ENCODE results near the gene CYP4F22.
A peak's percentile ranks its signal among the peaks of the same experiment; 100 is the strongest.

The CYP4F22 gene

DNA sequence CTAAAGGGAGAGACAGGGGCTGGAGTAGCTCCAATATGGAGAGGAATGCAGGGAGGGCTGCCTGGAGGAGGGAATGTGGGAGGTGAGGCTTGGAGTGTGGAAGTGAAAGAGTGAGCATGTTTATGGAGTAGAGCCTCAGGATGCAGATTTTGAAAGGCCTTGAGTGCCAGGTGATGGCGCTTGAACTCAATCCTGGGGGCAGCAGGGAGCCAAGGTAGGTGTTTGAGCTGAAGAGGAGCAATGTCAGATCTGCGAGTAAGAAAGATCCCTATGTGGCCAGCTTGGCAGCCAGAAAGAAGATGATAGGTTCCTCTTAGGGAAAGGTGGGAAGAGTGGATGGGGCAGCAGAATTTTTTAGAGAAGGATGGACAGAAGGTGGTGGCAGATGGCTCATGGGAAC, 40.3 kb downstream of the CYP4F22 start:
- H3K9ac ChIP-seq (ENCODE audit: low read depth, low read length), result no peak overlapping the region
- H3K9me3 ChIP-seq (ENCODE audit: control insufficient read depth, insufficient read depth, low read length), result no peaks in the 10 kb centered on the region
- peaks cover 3% of the 10 kb centered on the region for H3K4me1 ChIP-seq (ENCODE audit: control insufficient read depth, insufficient read depth, low read length)
- peaks cover 4% of the 10 kb centered on the region for H3K27me3 ChIP-seq (ENCODE audit: control insufficient read depth, insufficient read depth, low read length)
- H3K36me3 ChIP-seq (ENCODE audit: control insufficient read depth, insufficient read depth, low read length), result no peaks in the 10 kb centered on the region
- no peak overlapping the region for H3K4me3 ChIP-seq (ENCODE audit: low read depth, low read length)

DNA sequence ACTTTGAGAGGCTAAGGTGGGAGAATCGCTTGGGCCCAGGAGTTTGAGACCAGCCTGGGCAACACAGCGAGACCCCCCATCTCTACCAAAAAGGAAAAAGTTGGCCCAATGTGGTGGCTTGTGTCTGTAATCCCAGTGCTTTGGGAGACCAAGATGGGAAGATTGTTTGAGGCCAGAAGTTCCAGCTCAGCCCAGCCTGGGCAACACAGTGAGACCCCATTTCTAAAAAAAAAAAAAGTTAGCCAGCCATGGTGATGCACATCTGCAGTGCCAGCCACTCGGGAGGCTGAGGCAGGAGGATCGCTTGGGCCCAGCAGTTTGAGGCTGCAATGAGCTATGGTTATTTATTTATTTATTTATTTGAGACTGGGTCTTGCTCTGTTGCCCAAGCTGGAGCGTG, 41.3 kb downstream of the CYP4F22 start:
- Histone ChIP-seq H3K36me3 (ENCODE audit: control insufficient read depth, insufficient read depth, low read length) (no peaks in the 10 kb centered on the region), H3K4me3 (ENCODE audit: low read depth, low read length) (no peak overlapping the region), H3K4me1 (ENCODE audit: control insufficient read depth, insufficient read depth, low read length) (peaks cover 3% of the 10 kb centered on the region), H3K9ac (ENCODE audit: low read depth, low read length) (no peak overlapping the region), H3K27me3 (ENCODE audit: control insufficient read depth, insufficient read depth, low read length) (peaks cover 7% of the 10 kb centered on the region), H3K9me3 (ENCODE audit: control insufficient read depth, insufficient read depth, low read length) (no peaks in the 10 kb centered on the region)

DNA sequence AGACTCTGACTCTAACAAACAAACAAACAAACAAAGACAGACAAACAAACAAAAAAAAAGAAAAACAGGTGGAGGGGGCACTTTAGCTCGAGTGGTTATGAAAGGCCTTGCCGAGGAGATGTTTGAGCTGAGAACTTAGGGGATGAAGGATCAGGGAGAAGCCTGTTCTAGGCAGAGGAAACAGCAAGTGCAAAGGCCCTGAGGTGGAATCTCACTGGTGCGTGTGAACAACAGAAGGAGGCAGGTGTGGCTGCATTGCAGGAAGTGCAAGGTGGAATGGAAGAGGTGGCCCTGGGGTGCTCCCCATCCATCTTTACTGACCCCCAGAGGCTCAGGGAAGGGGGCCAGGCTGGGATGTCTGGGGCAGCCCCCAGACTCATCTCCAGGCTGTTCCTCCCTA, 41.9 kb downstream of the CYP4F22 start:
- no peaks in the 10 kb centered on the region for H3K36me3 ChIP-seq (ENCODE audit: control insufficient read depth, insufficient read depth, low read length)
- no peak overlapping the region for H3K4me3 ChIP-seq (ENCODE audit: low read depth, low read length)
- peaks cover 3% of the 10 kb centered on the region for H3K4me1 ChIP-seq (ENCODE audit: control insufficient read depth, insufficient read depth, low read length)
- H3K9ac ChIP-seq (ENCODE audit: low read depth, low read length), result no peak overlapping the region
- H3K9me3 ChIP-seq (ENCODE audit: control insufficient read depth, insufficient read depth, low read length), result no peaks in the 10 kb centered on the region
- peaks cover 7% of the 10 kb centered on the region for H3K27me3 ChIP-seq (ENCODE audit: control insufficient read depth, insufficient read depth, low read length)

DNA sequence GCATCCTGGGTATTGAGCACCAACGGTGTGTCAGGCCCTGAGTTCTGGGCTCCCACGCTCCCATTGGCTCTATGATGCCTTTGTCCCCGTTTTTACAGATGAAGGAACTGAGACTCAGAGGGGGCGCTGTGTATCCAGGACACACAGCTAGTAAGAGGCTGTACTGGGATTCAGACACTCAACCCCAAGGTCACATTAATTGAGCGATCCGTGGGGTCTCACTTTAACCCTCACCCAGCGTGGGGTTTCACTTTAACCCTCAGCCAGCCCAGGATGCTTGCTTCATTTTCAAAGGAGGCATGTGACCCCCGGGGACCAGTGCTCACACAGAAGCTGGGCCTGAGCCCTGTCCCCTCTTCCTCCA, 42.6 kb downstream of the CYP4F22 start:
- H3K27me3 ChIP-seq (ENCODE audit: control insufficient read depth, insufficient read depth, low read length), result peaks cover 7% of the 10 kb centered on the region
- peaks cover 3% of the 10 kb centered on the region for H3K4me1 ChIP-seq (ENCODE audit: control insufficient read depth, insufficient read depth, low read length)
- H3K9ac ChIP-seq (ENCODE audit: low read depth, low read length), result peak overlapping the region; percentile 37
- no peaks in the 10 kb centered on the region for H3K9me3 ChIP-seq (ENCODE audit: control insufficient read depth, insufficient read depth, low read length)
- peak overlapping the region; percentile 77 for H3K4me3 ChIP-seq (ENCODE audit: low read depth, low read length)
- H3K36me3 ChIP-seq (ENCODE audit: control insufficient read depth, insufficient read depth, low read length), result no peaks in the 10 kb centered on the region

DNA sequence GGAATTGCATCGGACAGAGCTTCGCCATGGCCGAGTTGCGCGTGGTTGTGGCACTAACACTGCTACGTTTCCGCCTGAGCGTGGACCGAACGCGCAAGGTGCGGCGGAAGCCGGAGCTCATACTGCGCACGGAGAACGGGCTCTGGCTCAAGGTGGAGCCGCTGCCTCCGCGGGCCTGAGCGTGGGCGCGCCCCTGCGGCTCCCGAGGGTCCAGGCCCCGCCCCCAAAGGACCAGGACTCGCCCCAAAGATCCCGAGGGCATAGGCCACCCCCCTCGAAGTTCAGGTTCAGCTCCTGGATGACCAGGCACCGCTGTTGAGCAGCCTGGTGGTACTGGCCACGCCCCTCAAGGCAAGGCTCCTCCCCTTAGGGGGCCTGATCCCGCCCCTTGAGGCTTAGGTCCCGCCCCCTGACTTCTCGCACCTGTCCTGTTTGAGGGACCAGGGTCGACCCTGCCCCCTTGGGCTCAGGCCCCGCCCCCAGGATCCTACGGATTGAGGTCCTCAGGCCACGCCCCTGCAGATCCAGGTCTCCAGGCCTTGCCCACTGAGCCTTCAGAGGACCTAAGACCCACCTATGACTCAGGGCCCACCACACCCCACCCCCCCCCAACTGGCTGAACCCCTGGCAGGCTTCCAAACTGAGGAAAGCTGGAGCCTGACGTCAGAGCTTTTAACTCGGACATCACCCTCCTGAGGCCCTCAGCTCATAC, 43.1 kb downstream of the CYP4F22 start:
- peak overlapping the region; percentile 77 for H3K4me3 ChIP-seq (ENCODE audit: low read depth, low read length)

DNA sequence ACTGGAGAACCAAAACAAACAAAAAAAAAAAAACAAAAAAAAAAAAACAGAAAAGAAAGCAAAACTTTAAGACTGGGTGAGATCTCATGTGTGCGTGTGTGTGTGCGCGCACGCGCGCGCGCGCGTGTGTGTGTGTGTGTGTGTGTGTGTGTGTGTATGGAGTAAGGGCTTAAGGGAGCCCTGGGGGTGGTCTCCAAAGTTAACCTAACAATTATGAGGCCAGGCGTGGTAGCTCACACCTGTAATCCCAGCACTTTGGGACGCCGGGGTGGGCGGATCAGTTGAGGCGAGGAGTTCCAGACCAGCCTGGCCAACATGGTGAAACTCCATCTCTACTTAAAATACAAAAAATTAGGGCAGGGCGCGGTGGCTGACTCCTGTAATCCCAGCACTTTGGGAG, 46.7 kb downstream of the CYP4F22 start:
- peaks cover 3% of the 10 kb centered on the region for H3K4me1 ChIP-seq (ENCODE audit: control insufficient read depth, insufficient read depth, low read length)
- no peak overlapping the region for H3K9ac ChIP-seq (ENCODE audit: low read depth, low read length)
- H3K9me3 ChIP-seq (ENCODE audit: control insufficient read depth, insufficient read depth, low read length), result no peaks in the 10 kb centered on the region
- no peak overlapping the region for H3K4me3 ChIP-seq (ENCODE audit: low read depth, low read length)
- no peaks in the 10 kb centered on the region for H3K36me3 ChIP-seq (ENCODE audit: control insufficient read depth, insufficient read depth, low read length)
- peaks cover 20% of the 10 kb centered on the region for H3K27me3 ChIP-seq (ENCODE audit: control insufficient read depth, insufficient read depth, low read length)

More for the DNA sequence above, 43.1 kb downstream of the CYP4F22 start:
- Histone ChIP-seq H3K36me3 (ENCODE audit: control insufficient read depth, insufficient read depth, low read length) (no peaks in the 10 kb centered on the region), H3K27me3 (ENCODE audit: control insufficient read depth, insufficient read depth, low read length) (peaks cover 11% of the 10 kb centered on the region), H3K4me1 (ENCODE audit: control insufficient read depth, insufficient read depth, low read length) (peaks cover 3% of the 10 kb centered on the region), H3K9ac (ENCODE audit: low read depth, low read length) (peak overlapping the region; percentile 24), H3K9me3 (ENCODE audit: control insufficient read depth, insufficient read depth, low read length) (no peaks in the 10 kb centered on the region)

DNA sequence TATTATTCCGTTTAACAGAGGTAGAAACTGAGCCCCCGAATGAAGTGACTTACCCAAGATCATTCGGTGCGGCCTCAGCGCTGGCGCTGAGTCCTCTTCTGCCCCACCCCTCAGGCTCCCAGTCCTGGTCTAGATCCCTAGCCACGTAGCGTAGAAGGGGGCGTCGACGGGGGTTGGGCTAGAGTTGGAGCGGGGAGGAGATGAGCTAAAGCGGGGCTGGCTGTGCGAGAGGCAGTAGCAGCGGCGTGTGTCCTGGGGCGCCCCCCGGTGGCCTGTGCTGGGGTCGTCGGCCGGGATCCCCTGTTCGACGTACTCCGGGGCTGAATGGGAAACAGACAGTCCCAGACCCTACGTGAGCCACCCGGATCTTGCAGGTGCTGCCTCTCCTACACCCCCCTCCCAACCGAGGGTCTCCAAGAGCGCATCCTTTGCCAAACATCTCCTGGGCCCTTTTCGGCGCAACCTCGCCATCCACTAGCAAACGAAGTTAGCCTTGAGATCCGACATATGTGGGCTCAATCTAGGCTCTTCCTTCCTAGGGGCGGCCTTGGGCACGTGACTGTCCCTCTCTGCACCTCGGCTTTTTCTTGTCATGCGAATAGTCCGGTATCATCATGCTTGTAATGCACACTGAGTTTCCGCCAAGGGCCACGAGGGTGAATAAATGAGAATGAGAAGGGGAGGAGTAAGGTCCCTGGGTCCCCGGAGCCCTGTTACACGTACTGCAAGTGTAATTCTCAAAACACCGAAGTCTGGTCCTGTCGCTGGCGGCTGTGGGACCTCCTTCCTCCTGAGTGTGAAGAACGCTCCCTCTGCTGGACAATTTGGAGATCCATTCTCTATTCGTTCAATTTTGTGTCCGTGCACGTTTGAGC, 47.7 kb downstream of the CYP4F22 start:
- H3K4me1 ChIP-seq (ENCODE audit: control insufficient read depth, insufficient read depth, low read length), result peaks cover 3% of the 10 kb centered on the region
- peaks cover 17% of the 10 kb centered on the region for H3K27me3 ChIP-seq (ENCODE audit: control insufficient read depth, insufficient read depth, low read length)
- H3K4me3 ChIP-seq (ENCODE audit: low read depth, low read length), result peak overlapping the region; percentile 64
- H3K36me3 ChIP-seq (ENCODE audit: control insufficient read depth, insufficient read depth, low read length), result no peaks in the 10 kb centered on the region
- peak overlapping the region; percentile 65 for H3K9ac ChIP-seq (ENCODE audit: low read depth, low read length)
- H3K9me3 ChIP-seq (ENCODE audit: control insufficient read depth, insufficient read depth, low read length), result no peaks in the 10 kb centered on the region

DNA sequence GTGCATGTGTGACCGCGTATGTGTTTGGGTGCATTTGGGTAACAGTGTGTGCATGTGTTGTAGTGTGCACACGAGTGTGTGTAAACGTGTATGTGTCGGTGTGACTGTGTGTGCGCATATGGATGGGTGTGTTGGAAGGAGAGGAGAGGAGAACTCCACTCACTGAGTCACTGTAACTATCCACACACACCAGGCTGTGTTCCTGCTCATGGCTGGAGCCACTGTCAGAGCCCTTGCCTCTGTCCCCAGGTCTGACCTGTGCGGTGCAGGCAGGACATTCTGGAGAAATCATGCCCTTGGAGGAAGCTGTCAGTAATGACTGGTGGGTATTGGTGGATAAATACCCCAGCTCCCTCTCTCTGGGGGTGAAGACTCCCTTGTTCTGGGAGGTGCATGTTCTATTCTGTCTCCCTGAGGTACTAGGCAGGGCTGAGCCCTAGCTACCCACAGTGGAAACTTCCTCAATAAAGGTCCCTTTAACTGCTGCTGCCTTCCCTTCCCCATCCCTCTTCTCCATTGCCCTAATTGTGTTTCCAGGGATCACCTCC, 48.4 kb downstream of the CYP4F22 start:
- Histone ChIP-seq H3K36me3 (ENCODE audit: control insufficient read depth, insufficient read depth, low read length) (no peaks in the 10 kb centered on the region), H3K4me3 (ENCODE audit: low read depth, low read length) (peak overlapping the region; percentile 64), H3K27me3 (ENCODE audit: control insufficient read depth, insufficient read depth, low read length) (peaks cover 16% of the 10 kb centered on the region), H3K9me3 (ENCODE audit: control insufficient read depth, insufficient read depth, low read length) (no peaks in the 10 kb centered on the region), H3K9ac (ENCODE audit: low read depth, low read length) (no peak overlapping the region), H3K4me1 (ENCODE audit: control insufficient read depth, insufficient read depth, low read length) (peaks cover 3% of the 10 kb centered on the region)

DNA sequence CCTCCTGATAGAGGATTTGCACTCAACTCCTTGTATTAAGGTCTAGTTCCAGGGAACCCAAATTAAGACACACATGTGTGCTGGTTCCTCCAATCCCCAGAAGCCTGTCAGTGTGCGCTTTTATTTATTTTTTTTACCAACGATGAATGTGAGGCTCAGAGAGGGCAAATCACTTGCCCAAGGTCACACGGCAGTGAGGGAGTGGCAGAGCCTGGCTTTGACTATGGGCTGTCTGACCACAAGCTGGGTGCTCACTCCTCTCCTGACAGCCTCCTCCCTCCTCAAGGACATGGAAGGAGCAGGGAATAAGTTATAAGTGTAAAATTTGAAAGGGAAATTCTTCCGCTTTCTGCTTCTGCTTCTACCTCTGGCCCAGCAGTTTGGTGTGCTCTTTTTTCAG, 48.9 kb downstream of the CYP4F22 start:
- H3K9ac ChIP-seq (ENCODE audit: low read depth, low read length), result no peak overlapping the region
- H3K9me3 ChIP-seq (ENCODE audit: control insufficient read depth, insufficient read depth, low read length), result no peaks in the 10 kb centered on the region
- H3K36me3 ChIP-seq (ENCODE audit: control insufficient read depth, insufficient read depth, low read length), result no peaks in the 10 kb centered on the region
- no peaks in the 10 kb centered on the region for H3K4me1 ChIP-seq (ENCODE audit: control insufficient read depth, insufficient read depth, low read length)
- H3K27me3 ChIP-seq (ENCODE audit: control insufficient read depth, insufficient read depth, low read length), result peaks cover 16% of the 10 kb centered on the region
- H3K4me3 ChIP-seq (ENCODE audit: low read depth, low read length), result no peak overlapping the region

DNA sequence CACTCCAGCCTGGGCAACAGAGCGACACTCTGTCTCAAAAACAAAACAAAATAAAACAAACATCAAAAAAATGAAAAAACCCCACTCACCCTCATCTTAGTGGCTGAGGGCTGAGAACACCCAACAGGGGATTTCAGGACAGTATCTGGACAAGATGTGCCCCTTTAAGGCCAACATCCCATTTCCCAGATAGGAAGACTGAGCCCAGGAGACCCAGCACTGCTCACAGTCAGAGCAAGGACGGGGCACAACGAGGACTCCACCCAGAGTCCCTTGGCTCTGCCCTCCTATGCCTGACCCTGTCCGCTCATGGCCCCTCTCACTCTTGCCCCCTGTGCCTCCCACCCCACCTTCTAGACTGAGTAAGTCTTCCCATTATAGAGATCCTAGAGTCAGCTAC, 53.8 kb downstream of the CYP4F22 start:
- Histone ChIP-seq H3K9me3 (ENCODE audit: control insufficient read depth, insufficient read depth, low read length) (no peaks in the 10 kb centered on the region), H3K4me1 (ENCODE audit: control insufficient read depth, insufficient read depth, low read length) (no peaks in the 10 kb centered on the region), H3K27me3 (ENCODE audit: control insufficient read depth, insufficient read depth, low read length) (peaks cover 3% of the 10 kb centered on the region), H3K36me3 (ENCODE audit: control insufficient read depth, insufficient read depth, low read length) (no peaks in the 10 kb centered on the region), H3K4me3 (ENCODE audit: low read depth, low read length) (no peak overlapping the region), H3K9ac (ENCODE audit: low read depth, low read length) (no peak overlapping the region)

DNA sequence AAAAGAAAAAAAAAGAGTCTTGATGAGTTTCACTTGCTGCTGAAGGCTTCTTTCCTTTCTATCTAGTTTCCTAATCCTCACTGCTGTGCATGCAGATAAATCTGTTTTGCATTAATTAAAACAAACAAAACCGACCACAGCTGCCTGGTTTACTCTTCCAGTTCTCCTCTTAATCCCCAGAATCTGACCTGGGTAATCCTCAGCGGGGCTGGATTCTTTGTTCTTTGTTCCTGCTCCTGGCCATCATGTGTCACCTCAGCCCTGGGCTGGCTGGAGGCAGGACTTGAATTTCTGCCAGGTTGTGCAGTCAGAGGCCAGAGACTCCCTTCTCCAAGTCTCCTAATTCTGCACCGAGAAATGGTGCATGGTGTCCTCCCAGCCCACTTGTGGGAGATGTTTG, 54.5 kb downstream of the CYP4F22 start:
- no peak overlapping the region for H3K4me3 ChIP-seq (ENCODE audit: low read depth, low read length)
- no peak overlapping the region for H3K9ac ChIP-seq (ENCODE audit: low read depth, low read length)
- no peaks in the 10 kb centered on the region for H3K27me3 ChIP-seq (ENCODE audit: control insufficient read depth, insufficient read depth, low read length)
- no peaks in the 10 kb centered on the region for H3K36me3 ChIP-seq (ENCODE audit: control insufficient read depth, insufficient read depth, low read length)
- no peaks in the 10 kb centered on the region for H3K9me3 ChIP-seq (ENCODE audit: control insufficient read depth, insufficient read depth, low read length)
- no peaks in the 10 kb centered on the region for H3K4me1 ChIP-seq (ENCODE audit: control insufficient read depth, insufficient read depth, low read length)
